Vagina (tissue), 2 donors: ENCODE data around the gene FAM222A.

Experiments used
- POLR2A ChIP-seq, 2 donors: fragments of 450-650 bp; IDR thresholded peaks; one replicate each; pipeline ENCODE4 v1.6.1; 2017; ENCODE audit warnings: antibody characterized with exemption in 2 of 2, mild to moderate bottlenecking in 2 of 2, moderate library complexity in 2 of 2
- TF ChIP-seq, protein P1 (sequence below), 3 experiments: fragments of 450-650 bp in 2 of 3; fragments of 200-600 bp in 1 of 3; sonication (generic) in 1 of 3; IDR thresholded peaks; one replicate each; pipeline ENCODE4 v1.5.1; 2017 to 2019; ENCODE audit warnings: antibody characterized with exemption in 3 of 3, mild to moderate bottlenecking in 2 of 3, moderate library complexity in 2 of 3

DNA sequence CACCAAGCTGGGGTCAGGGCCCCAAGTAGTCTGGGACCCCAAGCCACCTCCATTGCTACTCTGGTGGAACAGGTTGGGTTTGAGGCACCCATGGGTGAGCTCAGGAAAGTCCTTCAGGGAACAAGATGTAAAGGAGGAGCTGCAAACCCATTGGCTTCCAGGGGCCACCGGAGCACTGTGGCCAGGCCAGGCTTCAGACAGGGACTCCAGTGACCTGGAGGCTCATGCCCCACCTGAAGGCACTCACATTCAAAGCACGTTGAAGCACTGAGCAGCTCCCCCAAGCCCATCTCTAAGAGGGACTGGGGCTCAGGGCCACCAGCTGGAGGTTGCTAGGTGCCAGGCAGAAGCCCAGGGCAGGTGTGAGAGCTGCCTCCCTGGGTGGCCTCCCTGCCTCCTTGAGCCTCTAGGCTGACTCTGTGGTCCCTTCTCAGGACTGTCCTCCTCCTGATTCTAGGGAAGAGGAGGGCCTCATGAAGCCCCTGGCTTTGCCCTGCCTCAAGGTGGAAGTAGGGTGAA lies 49.1 kb downstream of the FAM222A start:
- no peak for TF ChIP-seq POLR2A (IDR thresholded peaks at IDR 0.05)
- TF ChIP-seq, protein P1, sequence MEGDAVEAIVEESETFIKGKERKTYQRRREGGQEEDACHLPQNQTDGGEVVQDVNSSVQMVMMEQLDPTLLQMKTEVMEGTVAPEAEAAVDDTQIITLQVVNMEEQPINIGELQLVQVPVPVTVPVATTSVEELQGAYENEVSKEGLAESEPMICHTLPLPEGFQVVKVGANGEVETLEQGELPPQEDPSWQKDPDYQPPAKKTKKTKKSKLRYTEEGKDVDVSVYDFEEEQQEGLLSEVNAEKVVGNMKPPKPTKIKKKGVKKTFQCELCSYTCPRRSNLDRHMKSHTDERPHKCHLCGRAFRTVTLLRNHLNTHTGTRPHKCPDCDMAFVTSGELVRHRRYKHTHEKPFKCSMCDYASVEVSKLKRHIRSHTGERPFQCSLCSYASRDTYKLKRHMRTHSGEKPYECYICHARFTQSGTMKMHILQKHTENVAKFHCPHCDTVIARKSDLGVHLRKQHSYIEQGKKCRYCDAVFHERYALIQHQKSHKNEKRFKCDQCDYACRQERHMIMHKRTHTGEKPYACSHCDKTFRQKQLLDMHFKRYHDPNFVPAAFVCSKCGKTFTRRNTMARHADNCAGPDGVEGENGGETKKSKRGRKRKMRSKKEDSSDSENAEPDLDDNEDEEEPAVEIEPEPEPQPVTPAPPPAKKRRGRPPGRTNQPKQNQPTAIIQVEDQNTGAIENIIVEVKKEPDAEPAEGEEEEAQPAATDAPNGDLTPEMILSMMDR (IDR thresholded peaks at IDR 0.05): no peak
